Measurements from ENCODE around the gene PLEKHM3. TPM values are rescaled to one million over a fixed set of nuclear protein-coding genes. Genes with fewer than 3 reads are reported as not detected.
A peak's percentile ranks its signal among the peaks of the same experiment; 100 is the strongest.

The PLEKHM3 gene
- total RNA-seq, 6 donors from 2014 or later = 16.4 to 56.3 (median 28.6) TPM

DNA sequence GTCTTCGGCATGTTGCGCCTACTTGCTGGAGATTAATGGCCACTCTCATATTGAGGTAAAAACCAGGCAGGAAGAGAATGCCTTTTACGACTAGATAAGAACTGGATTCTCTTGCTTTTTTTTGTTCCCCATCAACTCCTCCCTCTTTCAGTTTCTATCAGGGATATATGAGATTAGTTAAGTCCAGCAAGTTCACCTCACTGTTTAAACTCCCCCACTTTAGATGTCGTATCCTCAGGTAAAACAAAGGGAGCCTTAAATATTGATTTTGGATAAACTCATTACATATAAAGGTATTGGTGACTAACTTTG, 98.4 kb downstream of the PLEKHM3 start:
- H3K36me3 ChIP-seq = peaks cover 0 to 10% (median 3%) of the 10 kb centered on the region in 4 donors
- WGBS, 2 donors = 68 to 79% methylated on average over 4 of the region's 4 CpGs
- DNase-seq (no peak), ATAC-seq (ENCODE audit: low FRiP score in 2 of 2) (no peak)
- H3K4me3 ChIP-seq = peak overlapping the region in 1 of 4 donors; percentile 11
- H3K9me3 ChIP-seq = no peaks in the 10 kb centered on the region
- H3K27me3 ChIP-seq = no peaks in the 10 kb centered on the region
- TF ChIP-seq POLR2AphosphoS5 (IDR thresholded peaks at IDR 0.05) = no peak
- TF ChIP-seq, protein P1, sequence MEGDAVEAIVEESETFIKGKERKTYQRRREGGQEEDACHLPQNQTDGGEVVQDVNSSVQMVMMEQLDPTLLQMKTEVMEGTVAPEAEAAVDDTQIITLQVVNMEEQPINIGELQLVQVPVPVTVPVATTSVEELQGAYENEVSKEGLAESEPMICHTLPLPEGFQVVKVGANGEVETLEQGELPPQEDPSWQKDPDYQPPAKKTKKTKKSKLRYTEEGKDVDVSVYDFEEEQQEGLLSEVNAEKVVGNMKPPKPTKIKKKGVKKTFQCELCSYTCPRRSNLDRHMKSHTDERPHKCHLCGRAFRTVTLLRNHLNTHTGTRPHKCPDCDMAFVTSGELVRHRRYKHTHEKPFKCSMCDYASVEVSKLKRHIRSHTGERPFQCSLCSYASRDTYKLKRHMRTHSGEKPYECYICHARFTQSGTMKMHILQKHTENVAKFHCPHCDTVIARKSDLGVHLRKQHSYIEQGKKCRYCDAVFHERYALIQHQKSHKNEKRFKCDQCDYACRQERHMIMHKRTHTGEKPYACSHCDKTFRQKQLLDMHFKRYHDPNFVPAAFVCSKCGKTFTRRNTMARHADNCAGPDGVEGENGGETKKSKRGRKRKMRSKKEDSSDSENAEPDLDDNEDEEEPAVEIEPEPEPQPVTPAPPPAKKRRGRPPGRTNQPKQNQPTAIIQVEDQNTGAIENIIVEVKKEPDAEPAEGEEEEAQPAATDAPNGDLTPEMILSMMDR (IDR thresholded peaks at IDR 0.05) = no peak
- TF ChIP-seq EP300 (IDR thresholded peaks at IDR 0.05) = no peak
- TF ChIP-seq POLR2A (IDR thresholded peaks at IDR 0.05) = no peak
- peak overlapping the region in 3 of 4 donors; percentile 54 to 67 (median 55) for H3K27ac ChIP-seq
- peaks cover 5 to 9% (median 7%) of the 10 kb centered on the region in 4 donors for H3K4me1 ChIP-seq

DNA sequence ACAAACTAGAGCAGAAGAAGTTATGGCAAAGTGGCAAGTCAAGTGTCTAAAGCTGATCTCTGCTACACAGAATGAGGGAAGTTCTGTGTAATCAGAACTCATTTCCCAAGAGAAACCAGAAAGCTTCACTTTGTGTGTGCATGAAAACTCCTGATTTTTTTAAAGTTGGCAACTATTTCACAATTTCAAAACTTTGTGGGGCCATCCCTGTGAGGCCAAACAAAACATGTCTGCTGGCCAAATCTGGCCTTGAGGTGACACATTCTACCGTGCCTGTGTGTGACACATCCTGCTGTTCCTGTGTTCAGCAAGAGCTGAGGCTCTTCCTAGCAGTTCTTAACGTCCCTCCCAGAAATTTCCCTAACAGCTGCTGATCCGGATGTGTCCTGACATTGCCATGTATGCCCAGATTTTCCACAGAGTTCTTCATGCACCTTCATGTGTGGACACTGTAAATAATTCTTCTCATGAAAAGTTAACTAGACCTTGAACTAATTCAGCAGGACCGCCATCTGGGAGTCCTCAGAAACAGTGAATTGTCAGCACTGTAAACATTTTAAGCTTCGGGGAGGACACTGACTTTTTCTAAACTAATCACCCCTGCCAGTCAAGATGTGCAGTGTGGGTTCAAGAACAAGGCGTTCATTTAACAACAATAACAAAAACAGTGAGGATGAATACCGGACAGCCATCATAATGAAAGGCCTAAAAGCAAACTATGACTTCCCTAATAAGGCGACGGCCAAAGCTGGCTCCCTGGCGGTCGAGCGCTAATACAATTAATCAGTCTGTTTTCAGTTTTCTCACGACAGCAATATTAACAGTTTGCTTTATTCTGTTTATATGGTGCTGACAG, 99.0 kb downstream of the PLEKHM3 start:
- ATAC-seq (ENCODE audit: low FRiP score in 2 of 2) = peak; percentile 57 to 62
- peak in 1 of 2 donors; percentile 54 for TF ChIP-seq POLR2AphosphoS5 (IDR thresholded peaks at IDR 0.05)
- TF ChIP-seq, protein P1 (IDR thresholded peaks at IDR 0.05) = no peak
- Histone ChIP-seq H3K4me1 (peaks cover 5 to 9% (median 7%) of the 10 kb centered on the region in 4 donors), H3K4me3 (peak overlapping the region in 1 of 4 donors; percentile 11), H3K27me3 (no peaks in the 10 kb centered on the region), H3K27ac (peak overlapping the region in 3 of 4 donors; percentile 54 to 67 (median 55)), H3K36me3 (peaks cover 0 to 10% (median 3%) of the 10 kb centered on the region in 4 donors), H3K9me3 (no peaks in the 10 kb centered on the region)
- DNase-seq = peak in 1 of 2 donors; percentile 39
- 59% methylated on average over 13 of the region's 13 CpGs for WGBS, 2 donors

DNA sequence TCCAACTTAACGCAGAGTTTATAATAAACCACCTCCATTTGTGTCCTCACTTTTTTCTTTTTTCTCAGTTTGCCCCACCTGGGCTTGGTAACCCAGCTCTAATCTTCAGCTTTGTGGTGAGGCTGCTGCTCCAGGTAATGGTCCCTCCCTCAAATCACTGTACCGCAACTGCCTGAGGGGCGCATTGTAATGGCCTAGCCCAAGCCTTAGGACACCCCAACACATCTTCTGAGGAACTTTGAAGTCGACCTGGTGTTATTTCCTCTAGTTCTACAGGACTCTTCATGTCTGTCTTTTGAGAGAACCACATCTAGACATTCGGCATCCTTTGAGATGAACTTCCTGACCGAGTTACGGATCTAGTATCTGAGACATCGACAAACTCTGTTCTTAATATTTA, 99.7 kb downstream of the PLEKHM3 start:
- DNase-seq (no peak), ATAC-seq (ENCODE audit: low FRiP score in 2 of 2) (no peak)
- no peaks in the 10 kb centered on the region for H3K27me3 ChIP-seq
- H3K4me3 ChIP-seq = no peak overlapping the region
- H3K9me3 ChIP-seq = no peaks in the 10 kb centered on the region
- H3K4me1 ChIP-seq = peaks cover 5 to 9% (median 7%) of the 10 kb centered on the region in 4 donors
- WGBS, 2 donors = 96 to 97% methylated on average over 8 of the region's 8 CpGs
- H3K36me3 ChIP-seq = peaks cover 0 to 6% (median under 1%) of the 10 kb centered on the region in 4 donors
- no peak for TF ChIP-seq EP300 (IDR thresholded peaks at IDR 0.05)
- TF ChIP-seq POLR2A (IDR thresholded peaks at IDR 0.05) = no peak
- no peak for TF ChIP-seq POLR2AphosphoS5 (IDR thresholded peaks at IDR 0.05)
- TF ChIP-seq, protein P1 (IDR thresholded peaks at IDR 0.05) = no peak
- peak overlapping the region in 2 of 4 donors; percentile 44 to 67 for H3K27ac ChIP-seq

DNA sequence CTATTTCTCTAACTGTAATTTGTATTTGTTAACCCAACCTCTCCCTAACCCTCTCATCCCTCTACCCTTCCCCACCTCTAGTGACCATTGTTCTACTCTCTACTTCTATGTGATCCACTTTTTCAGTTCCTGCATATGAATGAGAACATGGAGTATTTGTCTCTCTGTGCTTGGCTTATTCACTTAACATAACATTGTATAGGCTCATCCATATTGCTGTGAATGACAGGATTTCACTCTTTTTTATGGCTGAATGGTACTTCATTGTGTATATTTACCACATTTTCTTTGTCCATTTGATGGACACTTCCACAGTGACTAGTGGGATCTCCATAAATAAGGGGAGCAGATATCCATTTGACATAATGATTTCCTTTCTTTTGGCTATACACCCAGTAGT, 103.7 kb downstream of the PLEKHM3 start:
- H3K27me3 ChIP-seq = no peaks in the 10 kb centered on the region
- ATAC-seq (ENCODE audit: low FRiP score in 2 of 2) = no peak
- H3K4me1 ChIP-seq = peaks cover 2 to 8% (median 5%) of the 10 kb centered on the region in 4 donors
- no peak overlapping the region for H3K4me3 ChIP-seq
- DNase-seq = no peak
- TF ChIP-seq EP300 (IDR thresholded peaks at IDR 0.05) = no peak
- no peak for TF ChIP-seq POLR2A (IDR thresholded peaks at IDR 0.05)
- no peak for TF ChIP-seq POLR2AphosphoS5 (IDR thresholded peaks at IDR 0.05)
- TF ChIP-seq, protein P1 (IDR thresholded peaks at IDR 0.05) = no peak
- no peaks in the 10 kb centered on the region for H3K36me3 ChIP-seq
- H3K9me3 ChIP-seq = no peaks in the 10 kb centered on the region
- no peak overlapping the region for H3K27ac ChIP-seq
